NCI-H2227 (cell line): ENCODE results near the gene ARFRP1.
"Not testable (repeated sequence)": the region's sequence is repeated elsewhere in the genome, so short reads cannot be mapped to it uniquely, and the experiment has no call there.

Experiments
- DNase-seq: peaks from one replicate; lab custom pipeline; 2025; ENCODE audit not compliant: unreplicated experiment; lab: John Stamatoyannopoulos, UW

Gene ARFRP1

DNA sequence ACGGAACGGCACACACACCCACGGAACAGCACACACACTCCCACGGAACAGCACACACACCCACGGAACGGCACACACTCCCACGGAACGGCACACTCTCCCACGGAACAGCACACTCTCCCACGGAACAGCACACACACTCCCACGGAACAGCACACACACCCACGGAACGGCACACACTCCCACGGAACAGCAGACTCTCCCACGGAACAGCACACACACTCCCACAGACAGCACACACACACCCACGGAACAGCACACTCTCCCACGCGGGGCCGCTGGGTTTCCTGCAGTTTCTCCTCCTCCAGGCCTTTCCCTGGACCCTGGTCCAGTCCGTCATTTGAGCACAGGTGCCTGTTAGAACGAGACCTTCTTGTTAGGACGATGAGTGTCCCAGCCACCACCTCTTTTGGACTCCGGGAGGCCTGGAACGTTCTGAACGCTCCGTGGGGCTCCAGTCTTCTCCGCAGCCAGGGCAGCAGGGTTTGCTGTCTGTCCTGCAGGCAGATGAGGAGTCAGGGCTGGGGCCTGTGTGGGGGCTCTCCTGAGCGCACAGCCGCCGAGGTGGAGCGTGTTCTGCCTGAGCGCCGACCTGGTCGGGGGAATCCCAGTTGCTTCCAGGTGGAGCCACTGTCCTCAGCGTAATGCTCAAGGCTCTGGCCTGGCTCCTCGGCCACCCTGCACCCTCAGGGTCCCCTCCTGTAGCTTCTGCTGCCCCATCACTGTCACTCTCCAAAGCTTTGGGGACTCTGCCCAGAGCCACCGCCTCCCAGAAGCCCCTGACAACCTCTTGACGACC lies 28.9 kb downstream of the ARFRP1 start:
- DNase-seq = no peak

DNA sequence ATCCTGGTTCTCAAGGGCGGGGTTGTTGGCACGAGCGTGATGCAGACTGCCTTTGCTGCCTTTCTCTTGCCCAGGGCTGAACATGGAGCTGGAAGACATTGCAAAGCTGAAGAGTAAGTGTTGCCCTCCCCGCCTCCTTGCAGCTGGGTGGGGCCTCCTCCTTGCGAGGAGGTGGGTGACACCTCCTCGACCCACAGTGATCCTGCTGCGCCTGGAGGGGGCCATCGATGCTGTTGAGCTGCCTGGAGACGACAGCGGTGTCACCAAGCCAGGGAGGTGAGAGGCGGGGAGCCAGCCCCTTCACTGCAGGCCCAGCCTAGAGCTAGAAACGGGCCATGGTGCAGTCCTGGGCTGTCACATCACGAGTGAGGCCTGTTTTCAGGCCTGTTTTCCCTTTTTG lies 29.7 kb downstream of the ARFRP1 start:
- no peak for DNase-seq

DNA sequence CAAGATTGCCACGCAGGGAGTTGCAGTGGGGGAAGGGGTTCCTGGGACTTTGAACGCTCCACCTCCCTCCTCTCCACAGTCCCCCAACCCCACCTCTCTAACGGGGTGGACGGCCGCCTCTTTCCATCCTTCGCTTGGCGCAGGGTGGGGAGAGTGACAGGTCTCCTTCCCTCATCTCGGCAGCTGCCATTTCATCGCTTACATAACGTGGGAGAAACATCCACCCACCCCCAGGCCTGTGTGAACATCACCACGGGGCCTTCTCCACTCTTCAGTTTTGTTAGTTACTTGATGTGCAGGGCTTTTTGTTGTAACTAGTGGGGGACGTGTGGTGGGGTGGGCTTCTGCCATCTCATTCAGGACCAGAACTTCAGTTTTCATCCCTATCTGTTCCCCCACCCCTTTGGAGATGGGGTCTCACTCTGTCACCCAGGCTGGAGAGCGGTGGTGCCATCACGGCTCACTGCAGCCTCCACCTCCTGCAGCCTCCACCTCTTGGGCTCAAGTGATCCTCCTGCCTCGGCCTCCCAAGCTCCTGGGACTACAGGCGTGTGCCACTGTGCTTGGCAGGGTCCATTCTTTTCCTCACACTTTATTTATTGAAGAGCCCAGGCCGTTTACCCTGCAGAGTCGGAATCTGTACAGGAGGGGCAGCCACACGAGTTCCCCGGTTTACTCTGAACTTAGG lies 32.0 kb downstream of the ARFRP1 start:
- DNase-seq = no peak

DNA sequence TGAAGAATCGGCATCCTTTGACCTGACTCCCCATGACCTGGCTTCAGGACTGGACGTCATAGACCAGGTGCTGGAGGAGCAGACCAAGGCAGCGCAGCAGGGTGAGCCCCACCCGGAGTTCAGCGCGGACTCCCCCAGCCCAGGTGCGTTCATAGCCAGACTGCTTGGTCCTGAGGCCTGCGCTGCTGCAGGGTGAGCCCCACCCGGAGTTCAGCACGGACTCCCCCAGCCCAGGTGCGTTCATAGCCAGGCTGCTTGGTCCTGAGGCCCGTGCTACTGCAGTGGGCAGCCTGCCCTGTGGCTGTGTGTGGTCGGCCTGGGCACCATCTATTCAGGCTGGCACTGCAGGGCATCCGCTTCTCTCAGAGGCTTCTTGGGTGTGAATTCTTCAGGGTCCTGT lies 33.8 kb downstream of the ARFRP1 start:
- no peak for DNase-seq

DNA sequence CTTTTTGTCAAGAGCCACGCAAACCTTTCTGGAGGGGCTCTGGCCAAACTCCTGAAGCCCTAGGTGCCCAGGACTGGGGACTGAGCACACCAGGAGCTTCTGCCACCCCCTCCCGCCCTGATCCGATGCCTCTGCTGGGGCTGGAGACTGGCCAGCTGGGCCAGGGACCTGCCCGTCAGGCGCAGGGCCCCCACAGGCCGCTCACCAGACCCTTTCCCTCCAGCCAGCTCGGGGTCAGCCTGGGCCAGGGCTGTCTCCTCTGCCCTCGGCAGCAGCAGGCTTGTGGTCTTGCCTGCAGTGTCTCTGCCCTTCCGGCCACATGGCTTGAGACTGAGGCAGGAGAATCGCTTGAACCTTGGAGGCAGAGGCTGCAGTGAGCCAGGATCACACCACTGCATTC lies 35.1 kb downstream of the ARFRP1 start:
- no peak for DNase-seq

DNA sequence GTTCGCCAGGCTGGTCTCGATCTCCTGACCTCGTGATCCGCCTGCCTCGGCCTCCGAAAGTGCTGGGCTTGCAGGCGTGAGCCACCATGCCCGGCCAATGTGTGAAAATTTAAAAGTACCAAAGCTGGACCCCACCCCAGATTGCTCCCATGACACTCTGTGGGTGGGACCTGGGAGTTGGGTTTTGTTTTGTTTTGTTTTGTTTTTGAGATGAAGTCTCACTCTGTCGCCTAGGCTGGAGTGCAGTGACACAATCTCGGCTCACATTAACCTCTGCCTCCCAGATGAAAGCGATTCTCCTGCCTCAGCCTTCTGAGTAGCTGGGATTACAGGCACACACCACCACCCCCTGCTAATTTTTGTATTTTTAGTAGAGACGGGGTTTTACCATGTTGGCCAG lies 36.1 kb downstream of the ARFRP1 start:
- not testable (repeated sequence) for DNase-seq

GRCh38 chr20:63668351-63668750 lies 39.4 kb downstream of the ARFRP1 start:
- no peak for DNase-seq

DNA sequence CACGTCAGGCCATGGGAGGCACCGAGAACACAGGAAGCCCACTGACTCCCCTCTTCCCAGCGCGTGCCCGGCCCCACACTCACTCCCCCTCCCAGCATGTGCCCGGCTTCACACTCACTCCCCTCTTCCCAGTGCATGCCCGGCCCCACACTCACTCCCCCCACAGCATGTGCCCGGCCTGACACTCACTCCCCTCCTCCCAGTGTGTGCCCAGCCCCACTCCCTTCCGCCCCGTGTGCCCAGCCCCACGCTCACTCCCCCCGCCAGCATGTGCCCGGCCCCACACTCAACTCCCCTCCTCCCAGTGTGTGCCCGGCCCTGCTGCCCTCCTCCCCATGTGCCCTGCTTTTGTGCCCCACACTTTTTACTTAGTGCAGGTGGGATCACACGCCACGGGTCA lies 39.9 kb downstream of the ARFRP1 start:
- no peak for DNase-seq

DNA sequence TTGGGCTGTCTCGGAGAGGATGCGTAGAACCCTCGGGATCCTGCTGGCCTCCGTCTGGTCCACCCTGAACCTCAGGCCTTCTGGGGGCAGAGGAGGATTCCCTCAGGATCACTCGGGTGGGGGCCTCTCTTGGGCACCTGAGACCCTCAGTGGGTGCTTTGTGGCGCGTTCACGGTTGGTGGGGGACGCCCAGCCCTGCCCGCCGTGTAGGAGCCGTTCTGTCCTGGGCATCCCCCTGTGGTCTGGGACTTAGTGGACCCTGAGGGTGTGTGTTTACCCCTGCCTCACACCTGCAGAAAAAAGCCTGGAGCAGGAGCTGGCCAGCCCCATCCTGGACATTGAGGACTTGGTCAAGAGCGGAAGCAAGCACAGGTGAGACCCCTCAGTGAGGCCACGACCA lies 42.1 kb downstream of the ARFRP1 start:
- no peak for DNase-seq

DNA sequence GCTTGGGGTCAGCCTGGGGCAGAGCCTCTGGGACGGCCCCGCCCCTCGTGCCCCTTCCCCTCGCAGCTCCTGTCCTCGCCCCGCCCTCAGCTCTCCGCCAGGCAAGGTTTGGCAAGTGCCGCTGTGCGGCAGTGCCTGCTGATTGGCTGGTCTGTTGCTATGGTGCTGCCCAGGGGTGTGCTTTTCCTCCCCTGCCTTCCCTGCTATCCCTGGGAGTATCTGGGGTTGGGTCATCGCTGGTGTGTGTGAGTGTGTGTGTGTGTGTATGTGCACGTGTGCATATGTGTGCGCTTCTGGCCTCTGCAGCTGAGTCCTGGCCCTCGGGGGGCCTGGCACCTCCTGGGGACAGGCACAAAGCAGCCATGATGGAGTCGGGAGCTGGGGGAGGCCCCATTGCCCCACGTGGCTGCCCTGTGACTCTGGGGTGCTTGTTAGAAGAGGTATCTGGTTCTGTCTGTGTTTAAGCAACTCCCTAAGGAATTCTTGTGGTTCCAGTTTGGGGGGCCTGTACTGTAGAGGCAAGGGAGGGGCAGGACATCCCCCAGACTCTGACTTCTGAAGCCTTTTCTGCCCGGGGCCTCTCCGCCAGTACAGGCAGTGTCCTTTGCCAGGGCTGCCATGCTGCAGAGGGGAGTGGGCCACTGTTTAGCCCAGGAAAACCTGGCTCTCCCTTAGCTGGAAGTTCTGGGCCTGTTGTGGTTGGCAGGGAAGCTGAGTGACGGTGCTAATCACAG lies 42.7 kb downstream of the ARFRP1 start:
- peak; percentile 92 for DNase-seq

DNA sequence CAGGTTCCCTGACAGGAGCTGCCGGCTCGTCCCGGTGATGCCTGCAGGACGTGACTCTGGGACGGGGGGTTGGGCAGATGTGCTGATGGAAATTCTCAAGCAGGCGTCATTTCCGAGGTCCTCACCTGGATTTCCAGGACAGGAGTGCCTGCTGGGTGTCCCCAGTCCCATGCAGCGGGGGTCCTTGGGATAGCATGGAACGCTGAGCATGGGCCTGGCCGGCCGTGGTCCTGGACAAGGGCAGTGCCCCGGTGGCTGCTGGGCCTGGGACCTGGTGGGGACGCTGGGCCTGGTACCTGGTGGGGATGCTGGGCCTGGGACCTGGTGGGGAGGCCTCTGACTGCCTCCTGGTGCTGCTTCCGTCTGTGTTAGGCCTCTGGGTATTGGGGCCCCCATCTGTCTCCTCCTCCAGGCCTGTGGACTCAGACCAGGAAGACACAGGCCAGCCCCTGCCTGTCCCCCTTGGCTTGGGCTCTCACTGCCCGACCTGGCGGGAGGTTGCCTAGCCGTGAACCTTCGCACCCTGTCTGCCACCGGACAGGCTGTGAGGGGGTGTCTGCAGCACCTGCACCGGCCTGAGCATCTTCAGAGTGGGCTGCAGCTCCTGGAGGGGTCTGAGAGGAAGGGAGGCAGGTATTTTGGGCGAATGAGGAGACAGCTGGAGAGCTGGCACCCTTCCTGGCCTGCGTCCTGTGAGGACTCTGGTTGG lies 43.5 kb downstream of the ARFRP1 start:
- no peak for DNase-seq

DNA sequence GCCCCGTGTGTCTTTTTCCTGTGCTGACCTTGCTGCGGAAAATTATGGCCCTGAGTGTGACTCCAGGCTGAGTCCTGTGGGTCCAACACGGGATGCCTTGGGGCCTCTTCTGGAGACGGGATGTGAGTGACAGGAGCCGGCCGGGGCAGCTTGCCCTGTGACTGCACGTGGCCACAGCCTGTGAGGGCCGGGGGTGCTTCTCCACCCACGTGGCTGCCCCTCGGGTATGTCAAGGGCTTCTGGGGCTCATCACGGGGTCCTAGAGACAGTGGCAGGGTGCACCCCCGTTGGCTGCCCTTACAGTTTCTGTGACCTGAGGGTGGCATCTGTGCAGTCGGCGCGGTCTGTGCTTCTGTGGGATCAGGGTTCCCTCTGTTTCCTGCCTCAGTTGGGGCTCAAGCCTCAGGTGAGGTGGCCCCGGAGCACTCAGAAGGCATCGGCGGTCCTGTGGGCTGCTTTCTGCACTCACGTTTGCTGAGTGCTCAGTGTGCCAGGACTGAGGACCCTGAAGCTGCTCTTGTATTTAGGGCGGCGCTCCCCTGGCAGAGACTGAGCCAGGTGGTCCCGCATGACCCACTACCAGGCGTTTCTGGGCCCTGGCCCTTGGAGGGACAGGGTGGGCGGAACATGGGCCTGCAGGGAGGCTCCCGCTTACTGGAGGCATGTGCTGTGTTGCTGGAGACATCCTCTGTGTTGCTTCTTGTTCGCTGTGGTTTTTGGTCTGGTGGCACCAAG lies 44.3 kb downstream of the ARFRP1 start:
- DNase-seq = no peak

- DNase-seq = no peak
Observed at GRCh38 chr20:63662813-63663189, 45.0 kb downstream of the ARFRP1 start.

GRCh38 chr20:63661959-63662812 lies 45.6 kb downstream of the ARFRP1 start:
- no peak for DNase-seq

DNA sequence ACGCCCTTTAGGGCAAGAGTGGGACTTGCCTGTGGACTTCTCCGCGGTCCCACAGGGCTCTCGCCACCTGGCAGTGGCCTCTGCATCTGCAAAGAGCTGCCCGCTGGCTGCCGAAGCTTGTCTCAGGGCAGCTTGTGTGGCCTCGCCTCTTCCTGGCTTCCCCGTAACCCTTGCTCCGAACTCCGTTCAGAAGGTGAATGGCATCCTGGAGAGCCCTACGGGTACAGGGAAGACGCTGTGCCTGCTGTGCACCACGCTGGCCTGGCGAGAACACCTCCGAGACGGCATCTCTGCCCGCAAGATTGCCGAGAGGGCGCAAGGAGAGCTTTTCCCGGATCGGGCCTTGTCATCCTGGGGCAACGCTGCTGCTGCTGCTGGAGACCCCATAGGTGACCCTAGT lies 46.7 kb downstream of the ARFRP1 start:
- DNase-seq = no peak

DNA sequence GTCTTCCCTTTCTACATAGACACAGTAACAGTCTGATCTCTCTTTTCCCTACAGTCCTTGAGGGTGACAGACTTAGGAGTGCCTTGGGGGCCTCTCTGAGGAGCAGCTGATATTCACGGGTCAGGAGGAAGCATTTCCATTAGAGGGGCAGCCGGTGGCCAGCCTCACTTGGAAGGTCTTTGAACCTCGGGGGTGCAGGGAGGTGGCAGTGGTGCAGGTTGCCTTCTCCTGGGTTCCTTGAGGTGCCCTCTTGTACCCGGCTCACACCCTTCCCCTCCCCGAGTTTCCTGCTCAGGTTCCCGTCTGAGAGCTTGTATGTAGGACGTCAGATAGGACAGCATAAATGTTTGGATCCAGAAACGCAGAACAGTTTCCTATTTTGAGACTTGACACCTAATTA lies 47.2 kb downstream of the ARFRP1 start:
- DNase-seq = no peak

DNA sequence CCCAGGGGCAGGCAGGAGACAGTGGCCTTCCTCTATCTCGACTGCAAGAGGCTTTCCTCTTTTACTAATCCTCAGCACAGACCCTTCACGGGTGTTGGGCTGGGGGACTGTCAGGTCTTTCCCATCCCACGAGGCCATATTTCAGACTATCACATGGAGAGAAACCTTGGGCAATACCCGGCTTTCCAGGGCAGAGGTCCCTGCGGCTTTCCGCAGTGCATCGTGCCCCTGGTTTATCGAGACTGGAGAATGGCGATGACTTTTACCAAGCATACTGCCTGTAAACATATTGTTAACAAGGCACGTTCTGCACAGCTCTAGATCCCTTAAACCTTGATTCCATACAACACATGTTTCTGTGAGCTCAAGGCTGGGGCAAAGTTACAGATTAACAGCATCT lies 47.6 kb downstream of the ARFRP1 start:
- not testable (repeated sequence) for DNase-seq

- peak; percentile 22 for DNase-seq
Observed at GRCh38 chr20:63659370-63659769, 48.4 kb downstream of the ARFRP1 start.

GRCh38 chr20:63658749-63659187 lies 49.0 kb downstream of the ARFRP1 start:
- peak; percentile 76 for DNase-seq
